ENCODE measurements around the gene LYPD3. TPM values are rescaled to one million over a fixed set of nuclear protein-coding genes. Genes with fewer than 3 reads are reported as not detected.

Gene LYPD3
- total and polyA plus RNA-seq, 3 donors from 2014 or later, result 0.71 to 1.3 (median 1.2) TPM

GRCh38 chr19:43503501-43504425 is 38.4 kb upstream of the LYPD3 start:
- TF ChIP-seq CTCF (IDR thresholded peaks at IDR 0.05) (peak in 1 of 3 experiments; percentile 17), POLR2A (IDR thresholded peaks at IDR 0.05) (peak; percentile 9)
- intact Hi-C loops (cut with DNase I; ENCODE audit: low total_unique reads), result no loop called here
- WGBS, 2 donors, result 0 to 1% methylated on average over 32 to 63 of the region's 64 CpGs
- H3K4me1 ChIP-seq, result peaks cover 11% of the 10 kb centered on the region
- H3K4me3 ChIP-seq, result peak overlapping the region; percentile 76 to 78
- peak; percentile 98 for DNase-seq
- H3K36me3 ChIP-seq (ENCODE audit: low read depth, missing control alignments), result no peaks in the 10 kb centered on the region
- H3K27ac ChIP-seq, result peak overlapping the region; percentile 78 to 89
- no peaks in the 10 kb centered on the region for H3K9me3 ChIP-seq
- H3K27me3 ChIP-seq, result no peaks in the 10 kb centered on the region

GRCh38 chr19:43502419-43502976 is 37.1 kb upstream of the LYPD3 start:
- 69 to 70% methylated on average over 23 of the region's 23 CpGs for WGBS, 2 donors
- H3K27ac ChIP-seq, result no peak overlapping the region
- H3K36me3 ChIP-seq (ENCODE audit: low read depth, missing control alignments), result no peaks in the 10 kb centered on the region
- H3K27me3 ChIP-seq, result no peaks in the 10 kb centered on the region
- no peaks in the 10 kb centered on the region for H3K9me3 ChIP-seq
- intact Hi-C loops (cut with DNase I; ENCODE audit: low total_unique reads), result no loop called here
- TF ChIP-seq POLR2A (IDR thresholded peaks at IDR 0.05) (no peak), CTCF (IDR thresholded peaks at IDR 0.05) (no peak)
- peak overlapping the region in 1 of 2 donors; percentile 40 for H3K4me3 ChIP-seq
- peaks cover 11% of the 10 kb centered on the region for H3K4me1 ChIP-seq
- no peak for DNase-seq

GRCh38 chr19:43501661-43502418 is 36.4 kb upstream of the LYPD3 start:
- WGBS, 2 donors, result 67 to 70% methylated on average over 32 to 43 of the region's 43 CpGs
- intact Hi-C loops (cut with DNase I; ENCODE audit: low total_unique reads), result no loop called here
- Histone ChIP-seq H3K9me3 (no peaks in the 10 kb centered on the region), H3K4me3 (peak overlapping the region in 1 of 2 donors; percentile 40), H3K27ac (no peak overlapping the region), H3K36me3 (ENCODE audit: low read depth, missing control alignments) (no peaks in the 10 kb centered on the region), H3K4me1 (peaks cover 11% of the 10 kb centered on the region), H3K27me3 (no peaks in the 10 kb centered on the region)
- peak; percentile 25 for DNase-seq
- TF ChIP-seq POLR2A (IDR thresholded peaks at IDR 0.05) (no peak), CTCF (IDR thresholded peaks at IDR 0.05) (no peak)

GRCh38 chr19:43499042-43499441 is 33.6 kb upstream of the LYPD3 start:
- Histone ChIP-seq H3K4me3 (no peak overlapping the region), H3K4me1 (peaks cover 6% of the 10 kb centered on the region), H3K27me3 (no peaks in the 10 kb centered on the region), H3K36me3 (ENCODE audit: low read depth, missing control alignments) (no peaks in the 10 kb centered on the region), H3K9me3 (no peaks in the 10 kb centered on the region), H3K27ac (no peak overlapping the region)
- no peak for TF ChIP-seq POLR2A (IDR thresholded peaks at IDR 0.05)
- TF ChIP-seq CTCF (IDR thresholded peaks at IDR 0.05), result no peak
- DNase-seq, result no peak
- WGBS, 2 donors, result 72 to 86% methylated on average over 3 of the region's 3 CpGs
- intact Hi-C loops (cut with DNase I; ENCODE audit: low total_unique reads), result no loop called here
